ENCODE data around the gene CTSK. TPM values are rescaled to one million over a fixed set of nuclear protein-coding genes. Genes with fewer than 3 reads are reported as not detected.

The CTSK gene
- total RNA-seq, 3 donors from 2014 or later = 111 to 590 (median 204) TPM

DNA sequence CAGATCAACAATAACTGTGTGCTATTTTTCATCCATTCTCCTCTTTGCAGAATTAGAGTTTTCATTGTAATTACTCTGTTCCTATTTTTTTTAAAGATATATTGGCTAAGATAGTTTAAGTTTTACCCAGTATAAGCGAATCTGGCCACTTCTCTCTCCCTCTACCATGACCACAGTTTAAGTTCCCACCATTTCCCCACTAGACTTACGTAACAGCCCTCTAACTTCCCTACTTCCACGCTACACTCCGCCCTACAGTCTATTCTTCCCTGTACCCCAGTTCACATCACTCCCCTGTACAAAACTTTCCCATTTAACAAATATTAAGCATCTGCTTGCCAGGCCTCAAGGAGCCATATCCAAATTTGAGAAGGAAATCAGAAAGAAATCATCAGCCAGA is 16.5 kb downstream of the CTSK start:
- no peaks in the 10 kb centered on the region for H3K36me3 ChIP-seq
- H3K27ac ChIP-seq = no peak overlapping the region
- no peak for DNase-seq (ENCODE audit: low spot score in 2 of 2)
- H3K9me3 ChIP-seq = no peaks in the 10 kb centered on the region
- H3K4me3 ChIP-seq = no peak overlapping the region
- intact Hi-C loops (cut with DNase I; ENCODE audit: low total_unique reads) = no loop called here
- no peaks in the 10 kb centered on the region for H3K4me1 ChIP-seq
- TF ChIP-seq POLR2AphosphoS5 (IDR thresholded peaks at IDR 0.05) (no peak), POLR2A (IDR thresholded peaks at IDR 0.05) (no peak)
- TF ChIP-seq, protein P1, sequence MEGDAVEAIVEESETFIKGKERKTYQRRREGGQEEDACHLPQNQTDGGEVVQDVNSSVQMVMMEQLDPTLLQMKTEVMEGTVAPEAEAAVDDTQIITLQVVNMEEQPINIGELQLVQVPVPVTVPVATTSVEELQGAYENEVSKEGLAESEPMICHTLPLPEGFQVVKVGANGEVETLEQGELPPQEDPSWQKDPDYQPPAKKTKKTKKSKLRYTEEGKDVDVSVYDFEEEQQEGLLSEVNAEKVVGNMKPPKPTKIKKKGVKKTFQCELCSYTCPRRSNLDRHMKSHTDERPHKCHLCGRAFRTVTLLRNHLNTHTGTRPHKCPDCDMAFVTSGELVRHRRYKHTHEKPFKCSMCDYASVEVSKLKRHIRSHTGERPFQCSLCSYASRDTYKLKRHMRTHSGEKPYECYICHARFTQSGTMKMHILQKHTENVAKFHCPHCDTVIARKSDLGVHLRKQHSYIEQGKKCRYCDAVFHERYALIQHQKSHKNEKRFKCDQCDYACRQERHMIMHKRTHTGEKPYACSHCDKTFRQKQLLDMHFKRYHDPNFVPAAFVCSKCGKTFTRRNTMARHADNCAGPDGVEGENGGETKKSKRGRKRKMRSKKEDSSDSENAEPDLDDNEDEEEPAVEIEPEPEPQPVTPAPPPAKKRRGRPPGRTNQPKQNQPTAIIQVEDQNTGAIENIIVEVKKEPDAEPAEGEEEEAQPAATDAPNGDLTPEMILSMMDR (IDR thresholded peaks at IDR 0.05) = no peak
- H3K27me3 ChIP-seq = no peaks in the 10 kb centered on the region

DNA sequence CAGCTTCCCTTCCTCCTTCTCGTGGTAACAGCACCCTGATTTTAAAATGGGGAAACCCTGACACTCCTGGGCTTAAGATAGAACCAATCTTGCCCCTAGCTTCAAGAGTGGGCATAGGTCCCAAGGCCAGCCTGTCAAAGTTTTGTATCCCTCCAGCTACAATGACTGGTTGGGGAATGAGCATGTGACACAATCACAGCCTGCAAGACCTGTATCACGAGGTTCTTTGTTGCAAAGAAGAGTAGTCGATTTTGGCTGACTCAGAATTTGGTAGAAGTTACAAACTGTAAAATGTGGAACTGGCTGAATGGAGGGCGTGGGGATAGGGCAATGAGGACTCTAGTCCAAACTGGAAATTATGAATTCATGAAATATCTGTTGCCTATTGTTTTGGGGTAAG is 18.7 kb downstream of the CTSK start:
- Histone ChIP-seq H3K4me1 (no peaks in the 10 kb centered on the region), H3K27me3 (no peaks in the 10 kb centered on the region), H3K4me3 (no peak overlapping the region), H3K36me3 (no peaks in the 10 kb centered on the region), H3K27ac (no peak overlapping the region), H3K9me3 (no peaks in the 10 kb centered on the region)
- TF ChIP-seq POLR2AphosphoS5 (IDR thresholded peaks at IDR 0.05) (no peak), POLR2A (IDR thresholded peaks at IDR 0.05) (no peak)
- TF ChIP-seq, protein P1 (IDR thresholded peaks at IDR 0.05) = no peak
- no peak for DNase-seq (ENCODE audit: low spot score in 2 of 2)
- intact Hi-C loops (cut with DNase I; ENCODE audit: low total_unique reads) = no loop called here

DNA sequence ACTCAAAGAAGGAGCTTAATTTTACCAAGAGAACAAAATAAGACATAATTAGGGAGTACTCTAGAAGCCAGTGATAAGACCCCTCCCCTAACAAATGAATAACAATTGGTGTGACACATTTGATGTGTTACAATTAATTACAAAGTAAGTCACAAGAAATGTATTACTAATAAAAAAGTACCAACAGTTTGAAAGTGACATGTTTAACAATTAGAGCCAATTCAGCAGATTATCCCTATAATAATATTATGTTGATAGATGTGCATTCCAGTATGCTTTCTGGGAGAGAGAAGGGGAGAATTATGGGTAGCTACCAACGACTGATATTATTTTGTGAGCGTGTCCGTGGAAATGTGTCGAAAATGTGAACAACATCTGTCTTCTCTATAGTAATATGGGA is 19.1 kb downstream of the CTSK start:
- no peaks in the 10 kb centered on the region for H3K4me1 ChIP-seq
- no peaks in the 10 kb centered on the region for H3K36me3 ChIP-seq
- H3K9me3 ChIP-seq = no peaks in the 10 kb centered on the region
- TF ChIP-seq POLR2A (IDR thresholded peaks at IDR 0.05) = no peak
- TF ChIP-seq POLR2AphosphoS5 (IDR thresholded peaks at IDR 0.05) = no peak
- TF ChIP-seq, protein P1 (IDR thresholded peaks at IDR 0.05) = no peak
- no peaks in the 10 kb centered on the region for H3K27me3 ChIP-seq
- no peak for DNase-seq (ENCODE audit: low spot score in 2 of 2)
- no peak overlapping the region for H3K27ac ChIP-seq
- intact Hi-C loops (cut with DNase I; ENCODE audit: low total_unique reads) = no loop called here
- no peak overlapping the region for H3K4me3 ChIP-seq

DNA sequence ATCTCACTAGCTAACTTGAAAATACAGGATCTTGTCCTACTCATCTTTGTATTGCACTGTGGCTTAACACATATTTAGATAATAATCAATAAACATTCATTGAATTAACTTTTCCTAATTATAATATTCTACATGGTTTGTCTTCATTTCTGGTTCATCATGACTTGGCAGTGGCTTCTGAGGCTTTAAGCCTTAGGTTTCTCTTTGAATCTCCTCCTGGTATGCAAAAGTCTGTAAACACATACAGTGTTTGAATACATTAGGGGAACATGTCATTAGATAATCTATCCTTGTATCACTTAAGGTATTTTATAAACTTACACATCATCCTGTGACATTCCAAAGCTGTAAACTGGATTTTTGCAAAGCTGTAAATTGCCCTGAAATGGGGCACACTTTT is 20.6 kb downstream of the CTSK start:
- no peak overlapping the region for H3K4me3 ChIP-seq
- H3K9me3 ChIP-seq = no peaks in the 10 kb centered on the region
- no peak for TF ChIP-seq POLR2A (IDR thresholded peaks at IDR 0.05)
- DNase-seq (ENCODE audit: low spot score in 2 of 2) = no peak
- H3K27me3 ChIP-seq = no peaks in the 10 kb centered on the region
- H3K27ac ChIP-seq = no peak overlapping the region
- no peaks in the 10 kb centered on the region for H3K4me1 ChIP-seq
- intact Hi-C loops (cut with DNase I; ENCODE audit: low total_unique reads) = no loop called here
- H3K36me3 ChIP-seq = no peaks in the 10 kb centered on the region

DNA sequence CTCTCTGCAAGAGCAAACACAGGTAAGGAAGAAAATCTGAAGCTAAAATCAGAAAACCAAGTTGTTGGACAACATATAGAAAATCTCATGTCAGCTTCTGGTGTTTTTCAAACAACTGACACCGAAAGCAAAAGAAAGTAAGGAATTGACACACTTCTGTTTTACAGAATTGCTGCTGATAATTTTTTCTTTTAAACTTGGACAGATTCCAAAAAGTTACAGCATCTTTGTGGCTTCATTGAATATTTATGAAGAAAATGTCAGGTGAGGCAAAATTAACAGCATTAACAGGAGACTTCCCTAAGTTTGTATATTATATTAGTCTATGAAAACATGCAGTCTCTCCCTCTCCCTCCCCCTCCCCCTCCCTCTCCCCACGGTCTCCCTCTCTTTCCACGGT is 27.6 kb downstream of the CTSK start:
- no peak overlapping the region for H3K4me3 ChIP-seq
- TF ChIP-seq POLR2AphosphoS5 (IDR thresholded peaks at IDR 0.05) (no peak), POLR2A (IDR thresholded peaks at IDR 0.05) (no peak)
- TF ChIP-seq, protein P1 (IDR thresholded peaks at IDR 0.05) = no peak
- H3K36me3 ChIP-seq = no peaks in the 10 kb centered on the region
- H3K9me3 ChIP-seq = no peaks in the 10 kb centered on the region
- H3K27ac ChIP-seq = no peak overlapping the region
- DNase-seq (ENCODE audit: low spot score in 2 of 2) = no peak
- H3K27me3 ChIP-seq = no peaks in the 10 kb centered on the region
- H3K4me1 ChIP-seq = no peaks in the 10 kb centered on the region
- intact Hi-C loops (cut with DNase I; ENCODE audit: low total_unique reads) = no loop called here

DNA sequence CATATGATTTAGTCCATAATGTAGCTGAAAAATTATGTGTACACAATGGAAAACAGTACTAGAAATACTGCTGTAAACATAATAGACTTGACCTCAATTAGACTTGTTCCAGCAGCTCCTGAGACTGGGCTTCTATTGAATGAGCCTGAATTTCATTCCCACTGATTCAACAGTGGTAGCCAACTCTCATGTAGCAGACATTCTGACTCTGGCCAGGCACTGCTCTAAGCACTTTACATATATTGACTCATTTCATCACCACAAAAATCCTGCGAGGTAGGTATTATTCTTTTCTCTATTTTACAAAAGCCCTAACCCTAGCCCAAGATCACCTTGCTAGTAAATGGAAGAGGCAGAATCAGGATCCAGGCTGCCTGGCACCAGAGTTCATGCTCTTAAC is 29.7 kb downstream of the CTSK start:
- Histone ChIP-seq H3K27me3 (no peaks in the 10 kb centered on the region), H3K4me3 (no peak overlapping the region), H3K36me3 (no peaks in the 10 kb centered on the region), H3K4me1 (no peaks in the 10 kb centered on the region), H3K27ac (no peak overlapping the region), H3K9me3 (no peaks in the 10 kb centered on the region)
- DNase-seq (ENCODE audit: low spot score in 2 of 2) = no peak
- intact Hi-C loops (cut with DNase I; ENCODE audit: low total_unique reads) = no loop called here
- TF ChIP-seq, protein P1 (IDR thresholded peaks at IDR 0.05) = no peak
- TF ChIP-seq POLR2AphosphoS5 (IDR thresholded peaks at IDR 0.05) (no peak), POLR2A (IDR thresholded peaks at IDR 0.05) (no peak)

Measured in breast epithelium (tissue), 4 donors.